ENCODE results near the gene GPA33.
"Not testable (repeated sequence)": the region's sequence is repeated elsewhere in the genome, so short reads cannot be mapped to it uniquely, and the experiment has no call there.

Gene GPA33

DNA sequence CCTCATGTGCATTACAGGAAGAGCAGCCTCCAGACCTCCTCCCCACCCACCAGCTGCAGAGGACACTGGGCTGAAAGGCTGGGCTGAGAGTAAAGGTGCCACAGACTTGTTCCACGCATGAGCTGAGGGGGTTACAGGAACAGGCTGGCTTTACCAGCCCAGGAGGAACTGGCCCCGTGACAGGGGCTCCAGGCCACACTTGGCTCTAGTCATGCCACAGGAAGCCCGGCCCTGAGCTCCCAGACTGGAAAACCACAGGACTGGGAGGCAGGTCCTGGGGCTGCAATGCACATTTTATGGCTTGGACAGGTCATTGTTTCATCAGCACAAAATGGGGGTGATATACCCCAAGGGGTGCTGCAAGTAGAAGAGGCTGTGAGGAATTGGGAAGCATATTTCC lies 35.6 kb downstream of the GPA33 start:
- no peak for DNase-seq

DNA sequence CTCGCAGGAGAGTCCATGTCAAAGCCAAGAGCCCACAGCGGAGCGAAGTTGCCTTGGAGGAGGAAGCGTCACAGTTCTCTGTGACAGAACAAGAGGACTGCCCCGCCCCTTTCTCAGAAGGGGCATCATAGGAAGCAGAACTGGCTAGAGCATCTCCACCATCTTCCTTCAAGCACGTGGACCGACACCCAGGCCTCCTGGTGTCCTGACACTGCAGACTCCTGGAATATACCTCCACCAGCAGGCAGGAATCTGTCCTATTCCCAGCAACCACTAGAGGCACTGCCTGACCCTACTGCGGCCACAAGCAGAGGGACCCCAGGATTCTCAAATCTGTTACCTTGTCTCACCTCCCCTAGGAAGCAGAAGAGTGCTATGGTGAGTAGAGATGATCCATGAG lies 37.8 kb downstream of the GPA33 start:
- DNase-seq = no peak

DNA sequence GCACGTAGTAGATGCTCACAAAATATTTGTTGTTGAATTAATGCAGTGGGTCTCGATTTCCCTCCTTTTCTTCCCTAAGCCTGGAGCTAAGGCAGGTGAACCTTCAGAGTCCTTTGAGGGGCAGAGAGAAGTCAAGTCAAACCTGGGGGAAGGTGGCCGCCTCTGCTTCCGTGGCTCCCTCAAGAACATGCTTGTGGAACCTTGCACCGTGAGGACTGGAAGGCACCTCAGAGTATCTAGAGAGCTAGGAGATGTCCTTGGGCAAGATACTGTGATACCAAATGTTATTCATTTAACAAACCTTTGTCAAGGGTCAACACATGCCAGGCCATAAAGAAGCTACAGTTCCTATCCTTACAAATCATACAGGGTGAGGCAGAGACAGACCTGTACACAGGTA lies 38.3 kb downstream of the GPA33 start:
- DNase-seq = no peak

DNA sequence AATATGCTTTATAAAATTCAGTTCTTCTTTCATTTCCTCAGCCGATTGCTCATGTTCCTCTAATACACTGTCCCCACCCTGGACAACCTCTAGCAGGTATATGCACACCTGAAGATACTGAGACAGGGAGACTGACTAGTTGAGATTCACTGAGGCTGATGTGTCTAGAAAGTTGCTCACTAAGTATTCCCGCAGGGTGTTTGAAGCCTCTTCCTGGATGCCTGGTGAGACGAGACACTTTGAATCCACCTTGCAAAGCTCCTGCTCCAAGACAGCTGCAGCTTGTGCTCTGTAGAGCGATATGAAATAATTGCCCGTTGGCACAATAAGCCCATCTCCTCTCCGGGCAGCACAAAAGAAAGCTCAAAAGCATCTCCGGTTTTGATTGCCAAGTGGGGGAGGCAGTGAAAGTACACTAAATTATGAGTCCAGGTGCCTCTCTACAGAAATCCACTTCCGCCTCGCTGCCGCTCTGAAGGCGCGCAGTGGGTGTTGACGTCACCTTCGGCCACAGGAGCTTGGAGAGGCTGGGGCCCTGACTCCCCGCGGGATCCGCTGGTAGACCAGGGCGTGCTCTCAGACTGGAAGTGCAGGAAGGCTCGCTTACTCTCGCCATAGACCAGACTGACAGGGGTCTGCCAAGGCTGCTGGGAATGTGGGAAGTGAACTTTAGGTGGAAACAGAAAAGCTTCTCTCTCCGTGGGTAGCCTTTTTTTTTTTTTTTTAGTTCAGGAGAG lies 46.3 kb downstream of the GPA33 start:
- DNase-seq = peak; percentile 55

DNA sequence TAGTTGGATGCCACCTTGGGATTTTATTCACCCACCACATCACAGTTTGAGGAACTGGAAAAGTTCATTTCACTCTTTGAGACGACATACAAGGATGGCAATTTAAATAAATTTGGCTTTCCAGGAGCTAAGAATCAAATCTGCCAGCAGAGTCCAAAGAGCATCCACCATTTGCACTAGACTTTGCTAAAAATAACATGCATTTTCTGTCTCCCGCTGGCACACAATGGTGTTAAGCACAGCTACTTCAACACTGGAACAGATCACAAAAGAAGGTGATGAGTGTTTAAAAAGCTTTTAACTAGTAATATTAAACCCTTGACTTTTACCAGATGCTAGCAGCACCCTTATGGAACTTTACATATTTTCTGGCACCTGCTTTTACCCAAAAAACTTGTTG lies 56.5 kb downstream of the GPA33 start:
- no peak for DNase-seq

DNA sequence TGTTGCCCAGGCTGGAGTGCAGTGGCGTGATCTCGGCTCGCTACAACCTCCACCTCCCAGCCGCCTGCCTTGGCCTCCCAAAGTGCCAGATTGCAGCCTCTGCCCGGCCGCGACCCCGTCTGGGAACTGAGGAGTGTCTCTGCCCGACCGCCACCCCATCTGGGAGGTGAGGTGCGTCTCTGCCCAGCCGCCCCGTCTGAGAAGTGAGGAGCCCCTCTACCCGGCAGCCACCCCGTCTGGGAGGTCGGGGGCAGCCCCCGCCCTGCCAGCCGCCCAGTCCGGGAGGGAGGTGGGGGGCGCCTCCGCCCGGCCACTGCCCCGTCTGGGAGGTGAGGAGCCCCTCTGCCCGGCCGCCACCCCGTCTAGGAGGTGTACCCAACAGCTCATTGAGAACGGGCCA lies 60.6 kb downstream of the GPA33 start:
- DNase-seq = not testable (repeated sequence)

DNA sequence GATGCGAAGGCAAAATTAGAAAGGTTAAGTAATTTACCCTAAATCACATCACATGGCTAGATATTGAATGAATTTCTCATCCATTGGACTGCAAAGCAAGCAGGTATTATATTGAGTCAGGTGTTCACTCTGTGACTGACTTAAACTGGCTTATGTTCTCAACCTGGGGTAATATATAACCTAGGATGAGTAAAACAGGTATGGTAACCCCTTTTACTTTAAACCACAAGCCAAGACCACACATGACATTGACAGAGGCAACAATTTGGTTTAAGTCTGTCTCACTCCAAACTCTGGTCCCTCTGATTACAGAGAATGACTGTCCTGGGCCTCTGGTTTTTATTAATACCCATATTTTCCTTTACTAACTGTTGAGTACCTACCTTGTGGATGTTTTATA lies 67.8 kb downstream of the GPA33 start:
- DNase-seq = no peak

DNA sequence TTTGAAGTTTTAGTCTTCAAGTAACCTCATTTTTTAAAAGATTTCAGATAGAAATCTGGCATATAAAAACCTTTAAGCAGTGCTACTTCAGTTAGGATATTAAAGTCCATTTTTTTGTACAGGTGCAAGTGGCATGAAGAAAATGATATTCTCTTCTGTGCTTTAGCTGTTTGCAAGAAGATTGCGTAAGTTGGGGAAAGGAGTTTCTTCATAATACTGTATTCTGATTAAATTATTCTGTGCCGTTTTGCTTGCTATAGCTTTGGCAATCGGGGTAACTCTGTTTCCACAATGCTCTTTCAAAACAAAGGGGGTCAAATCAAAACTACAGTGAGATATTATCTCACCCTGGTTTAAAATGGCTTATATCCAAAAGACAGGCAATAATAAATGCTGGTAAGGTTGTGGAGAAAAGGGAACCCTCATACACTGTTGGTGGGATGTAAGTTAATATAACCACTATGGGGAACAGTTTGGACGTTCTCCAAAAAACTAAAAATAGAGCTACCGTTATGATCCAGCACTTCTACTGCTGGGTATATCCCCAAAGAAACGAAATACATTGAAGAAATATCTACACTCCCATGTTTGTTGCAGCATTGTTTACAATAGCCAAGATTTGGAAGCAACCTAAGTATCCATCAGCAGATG lies 74.0 kb downstream of the GPA33 start:
- no peak for DNase-seq

DNA sequence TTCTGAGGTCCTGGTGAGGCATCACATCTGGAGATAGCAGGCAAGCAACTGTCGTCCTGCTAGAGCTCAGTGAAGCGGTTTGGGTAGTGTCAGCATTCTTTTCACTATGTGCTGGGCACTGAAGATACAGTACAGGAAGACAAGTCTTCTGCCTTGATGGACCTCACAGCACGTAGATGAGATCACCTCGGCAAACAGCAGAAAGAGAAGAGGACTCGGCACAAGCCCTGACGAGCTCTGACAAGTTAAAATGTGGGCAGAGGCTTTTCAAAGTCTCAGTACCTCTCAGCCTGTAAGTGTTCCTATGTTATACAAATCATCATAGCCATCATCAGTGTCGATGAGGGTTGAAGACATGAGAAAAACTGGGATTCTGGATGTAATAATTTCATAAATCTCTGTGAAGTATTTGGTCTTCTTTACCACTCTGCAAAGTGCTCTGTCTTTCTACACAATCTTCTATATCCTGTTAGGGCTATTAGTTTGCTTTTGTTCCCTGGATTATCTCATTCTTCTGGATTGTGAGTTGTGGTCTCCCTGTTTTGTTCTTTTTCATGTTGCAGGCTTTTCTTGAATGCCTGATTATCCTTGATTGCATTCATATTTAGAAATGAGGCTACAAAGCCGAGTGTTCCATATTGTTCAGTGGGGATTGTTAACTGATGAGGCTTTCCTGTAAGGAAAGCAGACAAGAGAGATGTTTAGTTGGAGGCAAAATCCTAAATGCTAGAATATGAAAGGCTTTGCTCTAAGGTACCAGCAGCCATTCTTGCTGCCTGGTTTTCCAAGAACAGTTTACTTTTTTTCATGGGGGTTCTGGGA lies 76.9 kb downstream of the GPA33 start:
- no peak for DNase-seq

DNA sequence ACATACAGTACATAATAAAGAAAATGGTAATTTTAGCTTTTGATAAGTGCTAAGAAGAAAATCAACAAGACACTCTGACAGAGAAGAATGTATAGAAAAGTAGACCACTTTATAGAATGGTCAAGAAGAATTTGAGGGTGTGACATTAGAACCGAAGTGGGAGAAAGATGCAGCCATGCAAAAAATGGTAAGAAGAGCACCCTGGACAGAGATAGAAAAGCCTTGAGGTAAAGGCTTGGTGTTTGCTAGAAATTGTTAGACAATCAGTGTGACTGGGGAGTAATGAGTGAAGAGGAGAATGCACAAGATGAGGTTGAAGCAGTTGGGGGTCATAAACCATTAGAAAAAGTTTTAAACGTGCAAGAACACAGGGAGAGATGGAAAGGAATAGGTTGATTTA lies 77.6 kb downstream of the GPA33 start:
- no peak for DNase-seq

DNA sequence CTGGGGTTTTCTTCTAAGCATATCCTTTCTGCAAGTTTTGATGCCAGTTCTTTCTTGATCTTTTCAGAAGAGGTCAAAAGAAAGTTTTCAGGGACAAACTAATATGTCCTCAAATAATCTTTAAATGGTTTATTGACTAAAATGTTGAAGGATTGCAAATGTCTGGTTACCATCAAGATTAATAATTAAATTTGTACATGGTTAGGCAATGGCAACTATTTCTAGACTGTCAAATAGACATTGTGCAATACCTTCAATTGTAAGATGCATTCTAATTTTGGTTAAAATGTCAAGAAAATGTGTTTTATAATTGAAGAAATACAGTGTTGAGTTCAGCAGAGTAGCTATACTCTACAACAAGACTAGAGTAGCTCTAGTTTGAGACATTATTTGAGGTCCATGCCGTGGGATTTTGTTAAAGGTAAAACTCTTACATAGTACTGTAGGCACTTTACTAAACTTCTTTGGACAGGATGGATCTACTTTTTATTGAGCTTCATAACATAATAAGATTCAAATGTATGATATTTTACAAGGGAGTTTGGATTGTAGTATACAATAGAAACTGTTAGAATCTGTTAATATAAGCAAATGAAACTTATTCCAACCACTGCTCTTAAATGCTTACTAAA lies 78.5 kb downstream of the GPA33 start:
- DNase-seq = no peak

DNA sequence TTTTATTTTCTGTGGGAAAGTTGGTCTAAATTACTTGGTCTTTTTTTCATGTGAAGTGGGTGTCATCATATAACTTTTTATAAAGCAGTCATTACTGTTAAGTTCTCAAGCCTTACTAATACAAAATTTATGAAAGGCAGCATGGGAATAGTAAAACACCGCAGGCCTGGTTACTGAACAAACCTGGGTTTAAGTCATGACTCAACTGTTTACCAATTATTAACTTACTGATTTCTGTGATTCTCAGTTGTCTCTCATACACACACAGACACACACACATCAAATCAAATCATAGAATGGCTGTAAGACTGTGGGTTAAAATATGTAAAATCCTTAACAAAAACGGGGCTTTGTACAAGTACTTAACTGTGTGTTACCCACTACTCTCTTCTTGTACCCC lies 86.5 kb downstream of the GPA33 start:
- no peak for DNase-seq

Measured in stimulated activated naive CD4-positive, alpha-beta T cell treated with Interleukin-2 at 50 U/mL for 16 hours (primary cell).